H1 (cell line): ENCODE results near the gene PPRC1. TPM values are rescaled to one million over a fixed set of nuclear protein-coding genes. Genes with fewer than 3 reads are reported as not detected.

ENCODE experiments used
- CTCF ChIA-PET: fragments of 300-600 bp; sonication (Branson Sonifier 250); formaldehyde crosslinking; loops from one replicate; lab custom pipeline; 2021; ENCODE audit not compliant: partially characterized antibody; lab: Charles Lee
- POLR2A ChIA-PET: fragments of 300-600 bp; sonication (Branson Sonifier 250); formaldehyde crosslinking; loops from one replicate; lab custom pipeline; 2021; ENCODE audit warnings: inconsistent platforms; ENCODE audit not compliant: partially characterized antibody; lab: Charles Lee
- DNase-seq, 2 experiments: peaks; one replicate each; pipeline versions ENCODE4 v3.0.0 to v3.0.0-alpha.2; 2010 to 2022; ENCODE audit warnings: low spot score in 2 of 2, low read depth in 1 of 2, mixed read lengths in 1 of 2
- FAIRE-seq: peaks from 2 replicates; lab custom pipeline; 2011; peaks lifted over from hg19 to GRCh38; lab: Jason Lieb, UNC
- H2AFZ ChIP-seq: 2 replicates; pipeline ENCODE4 v1.8.1; 2012; ENCODE audit warnings: low read length, inconsistent platforms
- H2AK5ac ChIP-seq: 2 replicates; pipeline ENCODE4 v1.6.1; 2013; ENCODE audit warnings: low read depth, low read length
- H2BK120ac ChIP-seq: replicated peaks from 2 replicates; pipeline ENCODE3; 2013; ENCODE audit warnings: low read depth, low read length, inconsistent platforms
- H2BK12ac ChIP-seq: 2 replicates; pipeline ENCODE4 v1.6.1; 2013; ENCODE audit warnings: low read depth, low read length
- H2BK15ac ChIP-seq: 2 replicates; pipeline ENCODE4 v1.6.1; 2013; ENCODE audit warnings: low read length
- H2BK20ac ChIP-seq: 2 replicates; pipeline ENCODE4 v1.6.1; 2013; ENCODE audit warnings: low read length
- H2BK5ac ChIP-seq: 2 replicates; pipeline ENCODE4 v1.6.1; 2013; ENCODE audit warnings: low read depth, low read length
- H3K14ac ChIP-seq: 2 replicates; pipeline ENCODE4 v1.6.1; 2013; ENCODE audit warnings: inconsistent platforms; ENCODE audit not compliant: insufficient read length
- H3K18ac ChIP-seq: 2 replicates; pipeline ENCODE4 v1.6.1; 2013; ENCODE audit warnings: low read length; ENCODE audit errors: extremely low read depth
- H3K23ac ChIP-seq: 2 replicates; pipeline ENCODE4 v1.6.1; 2013; ENCODE audit warnings: inconsistent platforms; ENCODE audit not compliant: insufficient read length
- H3K23me2 ChIP-seq: 2 replicates; pipeline ENCODE4 v1.6.1; 2013; ENCODE audit warnings: low read depth, low read length
- H3K27ac ChIP-seq: 2 replicates; pipeline ENCODE4 v1.6.1; 2011; ENCODE audit warnings: low read depth, low read length, inconsistent platforms
- H3K27me3 ChIP-seq, 4 experiments: replicated peaks in 1 of 4; 1 replicate in 1 of 4; 2 replicates in 3 of 4; pipeline versions ENCODE4 v1.6.1 to v1.8.1; 2011 to 2013; ENCODE audit warnings: low read length in 3 of 4, mild to moderate bottlenecking in 3 of 4, inconsistent platforms in 2 of 4, mixed read lengths in 2 of 4, moderate library complexity in 1 of 4; ENCODE audit not compliant: control insufficient read depth in 3 of 4, insufficient read depth in 3 of 4; ENCODE audit errors: extremely low read depth in 1 of 4
- H3K36me3 ChIP-seq, 4 experiments: 2 replicates each; pipeline versions ENCODE4 v1.6.1 to v1.8.1; 2011 to 2013; ENCODE audit warnings: mild to moderate bottlenecking in 4 of 4, low read length in 3 of 4, moderate library complexity in 2 of 4, control low read depth in 1 of 4, inconsistent platforms in 1 of 4; ENCODE audit not compliant: insufficient read depth in 4 of 4, control insufficient read depth in 2 of 4
- H3K4ac ChIP-seq: replicated peaks from 2 replicates; pipeline ENCODE3; 2013; ENCODE audit warnings: low read length, low read depth, mixed read lengths, inconsistent platforms; ENCODE audit not compliant: insufficient read length
- H3K4me1 ChIP-seq, 4 experiments: replicated peaks in 1 of 4; 1 replicate in 1 of 4; 2 replicates in 3 of 4; pipeline versions ENCODE4 v1.6.1 to v1.8.1; 2011 to 2013; ENCODE audit warnings: low read length in 3 of 4, inconsistent platforms in 2 of 4, mixed read lengths in 1 of 4; ENCODE audit not compliant: insufficient read depth in 4 of 4, control insufficient read depth in 3 of 4
- H3K4me2 ChIP-seq, 2 experiments: 2 replicates each; pipeline versions ENCODE4 v1.6.1 to v1.8.1; 2011 to 2013; ENCODE audit warnings: low read depth in 2 of 2, low read length in 2 of 2, control low read depth in 1 of 2, inconsistent platforms in 1 of 2, mild to moderate bottlenecking in 1 of 2; ENCODE audit not compliant: insufficient read depth in 1 of 2
- H3K4me3 ChIP-seq, 4 experiments: fragments of 200-600, 300-600 bp in 1 of 4; sonication (generic), shearing (Covaris generic), sonication (Bioruptor Twin) in 1 of 4; 2 replicates each; pipeline versions ENCODE4 v1.5.1 to v1.8.1; 2011 to 2016; ENCODE audit warnings: low read length in 4 of 4, low read depth in 3 of 4, control low read depth in 2 of 4, inconsistent platforms in 2 of 4, mild to moderate bottlenecking in 2 of 4, mixed read lengths in 1 of 4, moderate library complexity in 1 of 4; ENCODE audit not compliant: insufficient read depth in 2 of 4; ENCODE audit errors: extremely low read depth in 1 of 4
- H3K56ac ChIP-seq: replicated peaks from 2 replicates; pipeline ENCODE3; 2013; ENCODE audit warnings: low read depth, mild to moderate bottlenecking, mixed read lengths, low read length, inconsistent platforms; ENCODE audit not compliant: insufficient read length
- H3K79me1 ChIP-seq: 2 replicates; pipeline ENCODE4 v1.6.1; 2013; ENCODE audit warnings: low read depth, low read length, control low read depth
- H3K79me2 ChIP-seq, 2 experiments: 2 replicates each; pipeline versions ENCODE4 v1.6.1 to v1.8.1; 2012 to 2013; ENCODE audit warnings: low read length in 2 of 2, mild to moderate bottlenecking in 2 of 2, inconsistent platforms in 1 of 2; ENCODE audit not compliant: insufficient read depth in 2 of 2, control insufficient read depth in 1 of 2
- H3K9ac ChIP-seq, 4 experiments: replicated peaks in 1 of 4; 1 replicate in 1 of 4; 2 replicates in 3 of 4; pipeline versions ENCODE4 v1.6.1 to v1.8.1; 2011 to 2013; ENCODE audit warnings: low read depth in 3 of 4, low read length in 3 of 4, control low read depth in 2 of 4, mild to moderate bottlenecking in 2 of 4, moderate library complexity in 2 of 4, inconsistent platforms in 1 of 4; ENCODE audit errors: extremely low read depth in 1 of 4
- H3K9me3 ChIP-seq, 2 experiments: 2 replicates each; pipeline versions ENCODE4 v1.6.1 to v1.8.1; 2012 to 2013; ENCODE audit warnings: mild to moderate bottlenecking in 2 of 2, moderate library complexity in 2 of 2, control low read depth in 1 of 2, inconsistent platforms in 1 of 2, low read depth in 1 of 2, low read length in 1 of 2, mixed read lengths in 1 of 2; ENCODE audit not compliant: insufficient read depth in 2 of 2
- H4K20me1 ChIP-seq, 2 experiments: replicated peaks in 1 of 2; 2 replicates each; pipeline versions ENCODE3 to v1.8.1; 2011 to 2013; ENCODE audit warnings: inconsistent platforms in 2 of 2, low read length in 2 of 2, mild to moderate bottlenecking in 1 of 2; ENCODE audit not compliant: insufficient read depth in 2 of 2, control insufficient read depth in 1 of 2
- H4K5ac ChIP-seq: 2 replicates; pipeline ENCODE4 v1.6.1; 2013; ENCODE audit warnings: low read length, low read depth, mixed read lengths, inconsistent platforms; ENCODE audit not compliant: insufficient read length
- H4K8ac ChIP-seq: 2 replicates; pipeline ENCODE4 v1.8.0; 2013; ENCODE audit warnings: mild to moderate bottlenecking, moderate library complexity, low read length, inconsistent platforms; ENCODE audit not compliant: insufficient read depth; ENCODE audit errors: extremely low read depth
- H4K91ac ChIP-seq: replicated peaks from 2 replicates; pipeline ENCODE3; 2013; ENCODE audit warnings: low read length, mixed read lengths, inconsistent platforms; ENCODE audit not compliant: insufficient read length
- CTBP2 ChIP-seq: IDR thresholded peaks from 2 replicates; pipeline ENCODE4 v1.7.0; 2011; ENCODE audit warnings: borderline replicate concordance, mild to moderate bottlenecking, moderate library complexity, mixed read lengths, low read length; ENCODE audit not compliant: insufficient read depth, insufficient read length
- CTCF ChIP-seq, 3 experiments: IDR thresholded peaks; 1 replicate in 2 of 3; 2 replicates in 1 of 3; pipeline versions ENCODE4 v1.5.1 to v1.6.1; 2011; ENCODE audit warnings: low read length in 3 of 3, mild to moderate bottlenecking in 3 of 3, inconsistent platforms in 2 of 3, low read depth in 1 of 3, moderate library complexity in 1 of 3; ENCODE audit not compliant: insufficient read depth in 1 of 3; ENCODE audit errors: control extremely low read depth in 1 of 3
- RAD21 ChIP-seq, 2 experiments: IDR thresholded peaks in 1 of 2; conservative IDR thresholded peaks in 1 of 2; 2 replicates each; pipeline ENCODE4 v1.6.1; 2011; ENCODE audit warnings: low read depth in 2 of 2, low read length in 2 of 2, improper control_type of control experiment in 1 of 2, inconsistent platforms in 1 of 2, mild to moderate bottlenecking in 1 of 2, moderate library complexity in 1 of 2
- WGBS, 2 experiments: shearing (Covaris generic) in 1 of 2; methylation state at CpG; one replicate each; pipeline versions ENCODE4 v1.1.6 to v1.1.7; 2013 to 2015; ENCODE audit warnings: low lambda C conversion rate in 2 of 2, mixed read lengths in 2 of 2, inconsistent platforms in 1 of 2, low coverage in 1 of 2, missing lambda C conversion rate in 1 of 2; ENCODE audit not compliant: insufficient replicate concordance in 2 of 2, insufficient coverage in 1 of 2, insufficient read length in 1 of 2; ENCODE audit errors: extremely low coverage in 1 of 2, missing lambda C conversion rate in 1 of 2; 5-methylcytosine and 5-hydroxymethylcytosine counted together
- polyA plus RNA-seq, 7 experiments: library from polyadenylated mRNA; depleted of rRNA in 3 of 7; stranded (reverse) in 5 of 7; unstranded in 2 of 7; fragments of >200 nt in 5 of 7; fragments of 200-250 nt in 2 of 7; gene quantifications; 1 replicate in 5 of 7; 2 replicates in 1 of 7; 4 replicates in 1 of 7; pipeline versions ENCODE4 v1.2.1 to v1.2.3, GENCODE V29; 2011 to 2013; ENCODE audit warnings: missing spikeins in 2 of 7, mixed read lengths in 2 of 7
- total RNA-seq: library from RNA; stranded (reverse); fragmentation: NEBNext Ultra II Directional; extraction: Animal tissue kit (Norgen Biotek cat#: 25700); gene quantifications from 2 replicates; pipeline ENCODE4 v1.2.1, GENCODE V29; 2021

The PPRC1 gene
- total and polyA plus RNA-seq, 2 of the 8 experiments (the other 6 are each of a cell fraction or from before 2014, with no cell fraction given) = 46.5 to 88.4 TPM

- H3K14ac ChIP-seq = no peak overlapping the region
- no peak overlapping the region for H2BK120ac ChIP-seq
- no peak for DNase-seq
- no peak overlapping the region for H4K91ac ChIP-seq
- no peak overlapping the region for H3K23ac ChIP-seq
- H3K4me3 ChIP-seq = peak overlapping the region in 2 of 4 experiments; percentile 10 to 96; a peak in 3 of 8 replicates
- H4K8ac ChIP-seq = no peak overlapping the region
- no peak overlapping the region for H2BK15ac ChIP-seq
- H3K9me3 ChIP-seq = no peaks in the 10 kb centered on the region
- TF ChIP-seq CTCF (IDR thresholded peaks at IDR 0.05; ENCODE audit: control extremely low read depth in 1 of 3, insufficient read depth in 1 of 3, low read depth in 1 of 3, low read length in 3 of 3) = peak; percentile 13 to 69 (median 37); a peak in 3 of 4 replicates
- TF ChIP-seq RAD21 (IDR thresholded peaks at IDR 0.05 in 1 of 2, conservative IDR thresholded peaks at IDR 0.05 in 1 of 2; ENCODE audit: low read depth in 2 of 2, low read length in 2 of 2) = peak; percentile 15 to 37; a peak in 3 of 4 replicates
- TF ChIP-seq CTBP2 = no peak
- TF ChIP-seq, all 59 proteins: peak for 2
- Histone ChIP-seq H3K4me2 (peak overlapping the region; percentile 65 to 82), H2BK12ac (peak overlapping the region; percentile 12; the same call in 1 of the 2 replicates), H3K27me3 (no peaks in the 10 kb centered on the region), H3K4ac (no peak overlapping the region), H3K79me1 (peaks cover 20% of the 10 kb centered on the region; the same call in 1 of the 2 replicates), H2BK20ac (no peak overlapping the region), H3K56ac (no peak overlapping the region), H3K79me2 (peaks cover 24 to 61% of the 10 kb centered on the region in 2 experiments), H4K20me1 (peaks cover 39 to 43% of the 10 kb centered on the region in 2 experiments), H3K27ac (0 out of 2 replicates have a peak overlapping the region, but pooled peaks have one; percentile 30), H4K5ac (no peak overlapping the region), H3K36me3 (peaks cover 31 to 45% (median 40%) of the 10 kb centered on the region in 4 experiments), H2BK5ac (peak overlapping the region; percentile 64; the same call in 1 of the 2 replicates), H3K4me1 (peaks cover 10 to 31% (median 19%) of the 10 kb centered on the region in 4 experiments), H2AFZ (no peak overlapping the region), H3K18ac (no peak overlapping the region), H3K23me2 (peaks cover 3% of the 10 kb centered on the region; the same call in 1 of the 2 replicates), H3K9ac (no peak overlapping the region), H2AK5ac (no peak overlapping the region)
- no peak for FAIRE-seq
- ChIA-PET CTCF (interaction anchor here (0.7 to 7.9 kb wide), 15 partner anchors 11 to 277 kb away, joined by 3 to 86 read pairs (median 5); no protein-coding TSS in a partner anchor), POLR2A (interaction anchor here (1.0 to 3.1 kb wide), 5 partner anchors 10 to 23 kb away, joined by 3 to 15 read pairs (median 7); partner anchors contain the start of gene PPRC1)
- WGBS, 2 experiments = 51% methylated on average over 3 of the region's 3 CpGs; no CpG with 5 or more reads in 1 of the 2 experiments
Measured at GRCh38 chr10:102112210-102112817, 20.5 kb upstream of the PPRC1 start.
